ENCODE data around the gene KCNJ10.

KCNJ10 gene

GRCh38 chr1:159986531-159986930 is 83.4 kb downstream of the KCNJ10 start:
- DNase-seq = no peak

- DNase-seq = no peak
These were observed 83.9 kb downstream of the KCNJ10 start for GRCh38 chr1:159986093-159986492.

- DNase-seq = no peak
These were observed 84.5 kb downstream of the KCNJ10 start for GRCh38 chr1:159985473-159985872.

GRCh38 chr1:159983681-159984080 is 86.3 kb downstream of the KCNJ10 start:
- no peak for DNase-seq

- no peak for DNase-seq
These were observed 87.7 kb downstream of the KCNJ10 start for GRCh38 chr1:159982280-159982679.

GRCh38 chr1:159981351-159982055 is 88.5 kb downstream of the KCNJ10 start:
- no peak for DNase-seq

- no peak for DNase-seq
These were observed 89.2 kb downstream of the KCNJ10 start for GRCh38 chr1:159980786-159981185.

- no peak for DNase-seq
These were observed 89.9 kb downstream of the KCNJ10 start for GRCh38 chr1:159980076-159980475.

GRCh38 chr1:159979257-159979656 is 90.7 kb downstream of the KCNJ10 start:
- DNase-seq = no peak

GRCh38 chr1:159978107-159978398 is 91.9 kb downstream of the KCNJ10 start:
- no peak for DNase-seq

- no peak for DNase-seq
These were observed 92.4 kb downstream of the KCNJ10 start for GRCh38 chr1:159977364-159978106.

- no peak for DNase-seq
These were observed 95.5 kb downstream of the KCNJ10 start for GRCh38 chr1:159974350-159974965.

- no peak for DNase-seq
These were observed 96.5 kb downstream of the KCNJ10 start for GRCh38 chr1:159973350-159973940.

GRCh38 chr1:159972443-159973205 is 97.3 kb downstream of the KCNJ10 start:
- DNase-seq = no peak

GRCh38 chr1:159970932-159971342 is 99.0 kb downstream of the KCNJ10 start:
- no peak for DNase-seq

GRCh38 chr1:159968901-159969300 is 101.1 kb downstream of the KCNJ10 start:
- no peak for DNase-seq

GRCh38 chr1:159965263-159965662 is 104.7 kb downstream of the KCNJ10 start:
- no peak for DNase-seq

- DNase-seq = no peak
These were observed 105.8 kb downstream of the KCNJ10 start for GRCh38 chr1:159964144-159964543.

- DNase-seq = no peak
These were observed 107.8 kb downstream of the KCNJ10 start for GRCh38 chr1:159962176-159962575.

- DNase-seq = no peak
These were observed 108.3 kb downstream of the KCNJ10 start for GRCh38 chr1:159961636-159962035.

GRCh38 chr1:159960721-159961381 is 109.1 kb downstream of the KCNJ10 start:
- no peak for DNase-seq

GRCh38 chr1:159959451-159959850 is 110.5 kb downstream of the KCNJ10 start:
- DNase-seq = no peak

Measured in CD4-positive, alpha-beta T cell treated with Interleukin-17A for 4 hours (primary cell).